ENCODE results near the gene SSH2. TPM values are rescaled to one million over a fixed set of nuclear protein-coding genes. Genes with fewer than 3 reads are reported as not detected.

Gene SSH2
- total RNA-seq, 1 experiment from 2014 or later: 14.6 TPM

- H2BK5ac ChIP-seq (ENCODE audit: insufficient read length, low read length): no peak overlapping the region
- H4K91ac ChIP-seq (ENCODE audit: insufficient read length, low read depth, low read length): no peak overlapping the region
- no peak overlapping the region for H2BK12ac ChIP-seq (ENCODE audit: insufficient read length, low read depth, low read length)
- H2BK15ac ChIP-seq (ENCODE audit: low read depth, low read length): no peak overlapping the region
- no peak overlapping the region for H4K8ac ChIP-seq (replicated peaks; ENCODE audit: insufficient read length, low read depth, low read length)
- no peak overlapping the region for H3K23ac ChIP-seq (ENCODE audit: insufficient read length, low read depth, low read length)
- no peaks in the 10 kb centered on the region for H4K20me1 ChIP-seq (ENCODE audit: control insufficient read depth, insufficient read depth, insufficient read length)
- no peak overlapping the region for H2AK5ac ChIP-seq (ENCODE audit: insufficient read length, low read length)
- no peak overlapping the region for H2AFZ ChIP-seq (ENCODE audit: low read length)
- no peak overlapping the region for H4K5ac ChIP-seq (ENCODE audit: insufficient read length, low read depth, low read length)
- H3K9ac ChIP-seq (ENCODE audit: extremely low read depth, insufficient read length, low read length): no peak overlapping the region
- Mint-ChIP-seq H3K4me1 (peaks cover 48 to 71% of the 10 kb centered on the region in 2 experiments), H3K27ac (no peak overlapping the region), H3K9me3 (no peaks in the 10 kb centered on the region), H3K27me3 (ENCODE audit: low read depth) (peaks cover 80% of the 10 kb centered on the region), H3K36me3 (ENCODE audit: insufficient read depth in 1 of 3, low read depth in 3 of 3) (no peaks in the 10 kb centered on the region; a peak in 1 of 7 replicates), H3K4me3 (peak overlapping the region in 1 of 2 experiments; percentile 40; a peak in 1 of 5 replicates)
- TF ChIP-seq CTCF (conservative IDR thresholded peaks at IDR 0.05): no peak
- no peak overlapping the region for H3K18ac ChIP-seq (ENCODE audit: insufficient read length, low read depth, low read length)
- peaks cover 18% of the 10 kb centered on the region for H3K23me2 ChIP-seq (ENCODE audit: insufficient read length, low read depth, low read length, poor library complexity, severe bottlenecking)
- no peak overlapping the region for H2BK20ac ChIP-seq (ENCODE audit: low read depth, low read length, poor library complexity, severe bottlenecking)
- H3K9me3 ChIP-seq (ENCODE audit: control insufficient read depth, low read depth, low read length): no peaks in the 10 kb centered on the region
- H3K27me3 ChIP-seq (ENCODE audit: insufficient read depth, low read length): peaks cover 11% of the 10 kb centered on the region
- H3K4ac ChIP-seq (ENCODE audit: low read depth, low read length): no peak overlapping the region
- peak; percentile 72 for DNase-seq
- H3K79me2 ChIP-seq (ENCODE audit: insufficient read depth, low read length): no peaks in the 10 kb centered on the region
- H3K56ac ChIP-seq (ENCODE audit: insufficient read length, low read depth, low read length): no peak overlapping the region
- no peak overlapping the region for H3T11ph ChIP-seq (ENCODE audit: low read length)
- H3K4me1 ChIP-seq (ENCODE audit: insufficient read depth, low read length): peaks cover 5% of the 10 kb centered on the region; the same call in 1 of the 2 replicates
- no peak overlapping the region for H3K4me2 ChIP-seq (ENCODE audit: insufficient read depth, insufficient read length, low read length)
- WGBS (ENCODE audit: extremely low coverage, insufficient read length, low lambda C conversion rate): no CpG with 5 or more reads among the region's 4 CpGs
- no peak overlapping the region for H2BK120ac ChIP-seq (ENCODE audit: low read depth, low read length, poor library complexity, severe bottlenecking)
- H3K14ac ChIP-seq (ENCODE audit: insufficient read depth, low read length): no peak overlapping the region
- H3K27ac ChIP-seq (ENCODE audit: insufficient read length, low read depth, low read length): no peak overlapping the region
- no peaks in the 10 kb centered on the region for H3K79me1 ChIP-seq (ENCODE audit: insufficient read depth, low read depth, low read length, poor library complexity, severe bottlenecking)
Observed at GRCh38 chr17:29620271-29620670, 309.8 kb downstream of the SSH2 start.

Measured in H9 (cell line).